Measurements from ENCODE around the gene RNU1-3. TPM values are rescaled to one million over a fixed set of nuclear protein-coding genes. Genes with fewer than 3 reads are reported as not detected.
"Not testable (repeated sequence)": the region's sequence is repeated elsewhere in the genome, so short reads cannot be mapped to it uniquely, and the experiment has no call there.

The RNU1-3 gene
- total RNA-seq, 1 donor = under 0.01 TPM

- H3K27me3 ChIP-seq (ENCODE audit: insufficient read depth, low read length); H3K4me1 ChIP-seq (ENCODE audit: insufficient read depth, low read length); H3K9me3 ChIP-seq (ENCODE audit: low read depth, low read length); H3K4me3 ChIP-seq (ENCODE audit: low read length): not testable (repeated sequence)
Observed at GRCh38 chr1:16623812-16624719, 42.7 kb downstream of the RNU1-3 start.

GRCh38 chr1:16623337-16623736, 43.4 kb downstream of the RNU1-3 start:
- not testable (repeated sequence) for H3K4me1 ChIP-seq (ENCODE audit: insufficient read depth, low read length); H3K4me3 ChIP-seq (ENCODE audit: low read length); H3K9me3 ChIP-seq (ENCODE audit: low read depth, low read length); H3K27me3 ChIP-seq (ENCODE audit: insufficient read depth, low read length)

GRCh38 chr1:16621681-16622315, 45.0 kb downstream of the RNU1-3 start:
- not testable (repeated sequence) for H3K9me3 ChIP-seq (ENCODE audit: low read depth, low read length)

GRCh38 chr1:16621300-16621658, 45.5 kb downstream of the RNU1-3 start:
- H3K4me3 ChIP-seq (ENCODE audit: low read length) = no peak overlapping the region

More at GRCh38 chr1:16621681-16622315, 45.0 kb downstream of the RNU1-3 start:
- not testable (repeated sequence) for H3K4me3 ChIP-seq (ENCODE audit: low read length); H3K27me3 ChIP-seq (ENCODE audit: insufficient read depth, low read length); H3K4me1 ChIP-seq (ENCODE audit: insufficient read depth, low read length)

DNA sequence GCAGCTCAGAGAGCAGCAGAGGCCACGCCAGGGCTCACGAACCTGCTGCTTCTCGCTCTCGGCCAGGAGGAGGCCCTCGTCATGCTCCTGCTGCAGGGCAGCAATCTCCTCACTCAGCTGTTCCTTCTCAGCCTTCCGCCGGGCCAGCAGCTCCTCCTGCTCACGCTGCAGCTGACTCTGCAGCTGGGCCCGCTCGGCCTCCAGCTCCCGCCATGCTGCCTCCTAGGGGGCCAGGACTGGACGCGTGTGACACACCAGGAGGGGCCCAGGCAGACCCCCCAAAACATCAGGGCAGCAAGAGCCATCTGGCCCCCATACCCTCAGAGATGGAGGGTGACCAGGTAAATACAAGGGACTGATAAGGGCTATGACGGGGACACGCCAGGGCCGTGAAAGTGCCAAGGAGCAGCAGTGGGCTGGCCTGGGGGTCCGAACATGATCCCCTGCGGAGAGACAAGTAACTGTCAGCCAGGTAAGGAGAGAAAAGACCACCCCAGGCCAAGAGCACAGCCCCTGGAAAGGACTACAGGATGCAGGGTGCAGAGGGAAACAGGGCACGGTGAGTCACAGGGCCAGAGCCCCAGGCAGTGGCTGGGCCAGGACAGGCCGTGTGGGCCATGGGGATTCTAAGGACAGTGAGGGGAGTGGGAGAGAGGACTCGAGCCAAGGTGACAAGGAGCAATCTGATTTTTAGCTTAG, 46.8 kb downstream of the RNU1-3 start:
- H3K9me3 ChIP-seq (ENCODE audit: low read depth, low read length); H3K4me1 ChIP-seq (ENCODE audit: insufficient read depth, low read length); H3K4me3 ChIP-seq (ENCODE audit: low read length); H3K27me3 ChIP-seq (ENCODE audit: insufficient read depth, low read length): not testable (repeated sequence)

More at GRCh38 chr1:16621300-16621658, 45.5 kb downstream of the RNU1-3 start:
- Histone ChIP-seq H3K27me3 (ENCODE audit: insufficient read depth, low read length) (no peaks in the 10 kb centered on the region), H3K9me3 (ENCODE audit: low read depth, low read length) (no peaks in the 10 kb centered on the region), H3K4me1 (ENCODE audit: insufficient read depth, low read length) (no peaks in the 10 kb centered on the region)

- peaks cover 11% of the 10 kb centered on the region for H3K27me3 ChIP-seq (ENCODE audit: insufficient read depth, low read length)
- no peak overlapping the region for H3K4me3 ChIP-seq (ENCODE audit: low read length)
Observed at GRCh38 chr1:16618719-16619118, 48.0 kb downstream of the RNU1-3 start.

DNA sequence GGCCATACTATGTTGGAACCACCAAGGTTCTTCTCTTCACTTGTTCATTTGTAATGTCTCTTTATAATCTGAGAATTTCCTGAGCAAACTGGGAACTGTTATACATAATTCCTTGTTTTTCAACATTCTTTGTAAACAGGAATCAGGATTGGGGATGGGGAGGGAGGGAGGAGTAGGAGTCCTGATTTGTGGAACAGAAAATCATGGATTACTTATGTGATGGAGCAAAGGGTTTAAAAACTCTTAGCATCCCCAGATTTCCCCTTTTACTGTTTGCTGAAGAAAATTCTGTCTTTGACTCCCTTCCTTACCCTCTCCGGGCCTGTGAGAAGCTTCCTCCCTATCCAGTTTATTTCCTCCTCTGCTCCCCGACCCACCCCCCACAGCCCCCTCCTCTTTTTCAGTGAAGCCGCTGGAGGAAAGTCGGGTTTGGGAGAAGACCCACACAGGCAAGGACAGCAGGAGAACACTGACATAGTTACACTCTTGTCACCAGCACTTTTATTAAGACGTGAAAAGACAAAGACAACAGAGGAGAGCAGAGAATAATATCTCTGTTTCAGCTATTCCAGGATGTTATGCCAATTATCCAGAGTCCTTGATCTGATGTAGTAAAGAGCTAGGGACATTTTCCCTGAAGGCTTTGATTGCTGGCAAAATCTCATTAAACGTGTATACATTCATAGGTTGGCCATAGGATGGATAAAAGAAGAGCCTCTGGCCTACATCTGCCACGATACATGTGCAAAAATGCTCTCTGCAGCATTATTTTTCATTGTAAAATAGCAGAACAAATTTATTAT, 48.8 kb downstream of the RNU1-3 start:
- Histone ChIP-seq H3K4me1 (ENCODE audit: insufficient read depth, low read length) (peaks cover 14% of the 10 kb centered on the region), H3K9me3 (ENCODE audit: low read depth, low read length) (no peaks in the 10 kb centered on the region), H3K4me3 (ENCODE audit: low read length) (no peak overlapping the region), H3K27me3 (ENCODE audit: insufficient read depth, low read length) (peaks cover 11% of the 10 kb centered on the region)

More at GRCh38 chr1:16618719-16619118, 48.0 kb downstream of the RNU1-3 start:
- H3K9me3 ChIP-seq (ENCODE audit: low read depth, low read length) = no peaks in the 10 kb centered on the region
- peaks cover 10% of the 10 kb centered on the region for H3K4me1 ChIP-seq (ENCODE audit: insufficient read depth, low read length)

DNA sequence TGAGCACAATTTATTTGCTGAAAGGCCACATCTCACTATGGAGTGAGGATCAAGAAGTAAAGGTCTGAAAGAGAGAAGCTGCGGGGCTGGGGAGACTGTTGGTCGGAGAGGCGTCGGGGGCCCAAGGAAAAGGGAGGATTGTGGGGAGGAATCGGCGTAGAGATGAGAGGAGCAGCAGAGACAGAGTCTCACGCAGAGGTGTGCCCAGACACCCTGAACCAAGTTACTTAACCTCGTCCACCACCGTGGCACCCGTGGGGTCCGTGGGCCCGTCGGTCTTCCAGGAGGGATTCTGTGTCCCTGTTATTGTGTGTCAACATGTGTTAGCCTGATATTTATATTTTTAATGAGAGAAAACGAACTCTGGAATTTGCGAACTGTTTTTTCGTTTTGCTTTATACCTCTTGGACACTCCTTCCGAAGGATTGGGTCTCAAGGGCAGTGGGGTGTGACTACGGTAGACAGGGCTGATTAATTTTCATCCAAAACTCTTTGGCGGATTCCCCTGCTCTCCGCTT, 49.6 kb downstream of the RNU1-3 start:
- peaks cover 22% of the 10 kb centered on the region for H3K4me1 ChIP-seq (ENCODE audit: insufficient read depth, low read length)
- no peak overlapping the region for H3K4me3 ChIP-seq (ENCODE audit: low read length)

More for the DNA sequence above, 49.6 kb downstream of the RNU1-3 start:
- Histone ChIP-seq H3K9me3 (ENCODE audit: low read depth, low read length) (no peaks in the 10 kb centered on the region), H3K27me3 (ENCODE audit: insufficient read depth, low read length) (peaks cover 17% of the 10 kb centered on the region)

Other genes with a start within 250 kb of the RNU1-3 start
- 0.10 TPM for gene SPATA21, start 229.5 kb downstream of the RNU1-3 start, total RNA-seq
- 111 TPM for gene NECAP2, start 226.2 kb downstream of the RNU1-3 start, total RNA-seq
- gene RNU1-1, start 152.7 kb downstream of the RNU1-3 start, total RNA-seq = under 0.01 TPM
- 15.4 TPM for gene NBPF1, start 53.4 kb downstream of the RNU1-3 start, total RNA-seq
- gene RNU1-4, start 73.6 kb upstream of the RNU1-3 start, total RNA-seq = under 0.01 TPM
- under 0.01 TPM for gene RNU1-2, start 229.0 kb upstream of the RNU1-3 start, total RNA-seq

All from mononuclear cell (primary cell).